Measurements from ENCODE around the gene NOP9.
A peak's percentile ranks its signal among the peaks of the same experiment; 100 is the strongest.

The NOP9 gene, protein sequence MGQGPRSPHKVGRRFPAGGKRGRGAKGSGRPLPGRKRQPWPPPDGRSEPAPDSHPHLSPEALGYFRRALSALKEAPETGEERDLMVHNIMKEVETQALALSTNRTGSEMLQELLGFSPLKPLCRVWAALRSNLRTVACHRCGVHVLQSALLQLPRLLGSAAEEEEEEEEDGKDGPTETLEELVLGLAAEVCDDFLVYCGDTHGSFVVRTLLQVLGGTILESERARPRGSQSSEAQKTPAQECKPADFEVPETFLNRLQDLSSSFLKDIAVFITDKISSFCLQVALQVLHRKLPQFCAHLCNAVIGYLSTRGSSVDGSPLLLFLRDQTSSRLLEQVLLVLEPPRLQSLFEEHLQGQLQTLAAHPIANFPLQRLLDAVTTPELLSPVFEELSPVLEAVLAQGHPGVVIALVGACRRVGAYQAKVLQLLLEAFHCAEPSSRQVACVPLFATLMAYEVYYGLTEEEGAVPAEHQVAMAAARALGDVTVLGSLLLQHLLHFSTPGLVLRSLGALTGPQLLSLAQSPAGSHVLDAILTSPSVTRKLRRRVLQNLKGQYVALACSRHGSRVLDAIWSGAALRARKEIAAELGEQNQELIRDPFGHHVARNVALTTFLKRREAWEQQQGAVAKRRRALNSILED

DNA sequence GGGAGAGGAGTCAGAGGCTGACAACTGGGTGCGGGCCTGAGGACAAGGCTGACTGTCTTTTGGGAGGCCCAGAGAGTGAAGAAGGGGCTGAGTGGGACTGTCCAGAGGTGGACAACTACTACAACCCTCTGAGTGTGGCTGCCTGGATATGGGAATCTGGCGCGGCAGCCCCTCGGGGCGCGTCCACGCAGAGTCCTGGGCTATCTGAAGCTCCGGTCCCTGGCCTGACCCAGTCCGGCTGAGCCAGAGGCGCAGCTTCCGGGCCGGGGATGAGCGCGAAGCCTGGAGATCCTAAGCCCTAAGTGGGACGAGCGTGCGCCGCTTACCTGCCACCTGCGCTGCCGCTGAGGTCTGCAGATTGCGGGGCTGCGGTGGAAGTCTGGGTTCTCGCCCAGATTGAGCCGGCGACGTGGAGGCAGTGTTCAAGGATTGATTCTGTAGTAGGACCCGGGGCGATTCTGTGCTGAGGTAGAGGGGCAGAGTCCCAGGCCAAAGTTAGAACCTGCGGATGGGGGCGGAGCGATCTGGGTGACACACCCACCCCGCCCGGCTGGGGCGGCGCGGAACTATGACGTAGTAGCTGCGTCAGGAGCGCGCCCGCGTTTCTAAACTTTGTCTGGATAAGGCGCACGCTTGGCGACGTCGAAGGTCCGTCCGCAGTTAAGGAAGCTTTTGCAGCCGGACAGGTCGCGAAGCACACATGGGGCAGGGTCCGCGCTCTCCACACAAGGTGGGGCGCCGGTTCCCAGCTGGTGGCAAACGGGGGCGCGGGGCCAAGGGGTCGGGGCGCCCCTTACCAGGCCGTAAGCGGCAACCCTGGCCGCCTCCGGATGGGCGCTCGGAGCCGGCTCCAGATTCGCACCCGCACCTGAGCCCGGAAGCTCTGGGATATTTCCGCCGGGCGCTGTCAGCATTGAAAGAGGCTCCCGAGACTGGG, at the start of gene NOP9, which contains the start of gene DHRS1:
Gene NOP9, plus strand, starts transcription at position 596 of the 937 bp plus-strand sequence. Its CDS starts 105 bp downstream, at position 701.
Gene DHRS1, minus strand, starts transcription at position 526 of the 937 bp plus-strand sequence. CDS start 674 bp downstream, outside the sequence.
- DNase-seq = peak; percentile 44

DNA sequence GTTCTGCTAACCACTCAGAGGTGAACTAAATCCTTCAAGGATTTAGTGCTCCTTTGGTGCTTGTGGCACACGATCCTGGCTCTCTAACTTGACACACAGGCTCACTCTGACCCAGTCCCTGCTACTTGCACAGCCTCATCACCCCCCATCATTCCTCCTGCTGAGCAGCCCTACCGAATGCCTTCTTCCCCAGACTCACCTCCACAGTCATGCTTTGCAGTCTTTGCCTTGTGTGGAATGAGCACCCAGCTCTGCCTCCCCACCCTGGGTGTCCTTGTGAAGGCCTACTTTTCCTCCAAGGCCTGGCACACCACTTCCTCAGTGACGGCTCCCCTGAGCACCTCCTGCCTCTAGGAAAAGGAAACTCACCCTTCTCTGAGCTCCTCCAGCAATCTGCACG, 49.3 kb upstream of the NOP9 start:
- no peak for DNase-seq

DNA sequence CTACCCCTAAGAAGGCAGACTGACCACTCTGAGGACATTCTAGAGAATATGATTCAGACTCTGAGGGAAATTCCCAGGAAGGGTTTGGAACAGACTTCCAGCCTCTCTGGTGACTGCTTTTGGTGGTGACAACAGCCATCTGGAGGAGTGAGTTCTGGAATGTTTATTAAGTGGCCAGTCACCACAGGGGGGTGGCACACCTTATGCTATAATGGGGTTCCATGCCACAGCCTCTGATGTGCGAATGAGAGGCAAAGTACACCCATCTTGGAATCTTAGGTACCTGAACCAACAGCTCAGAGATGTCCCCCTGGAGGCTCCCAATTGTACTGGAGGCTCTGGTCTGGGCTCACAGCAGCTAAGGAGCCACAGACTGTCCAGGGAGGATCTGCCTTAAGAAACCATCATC, 47.8 kb upstream of the NOP9 start:
- no peak for DNase-seq

DNA sequence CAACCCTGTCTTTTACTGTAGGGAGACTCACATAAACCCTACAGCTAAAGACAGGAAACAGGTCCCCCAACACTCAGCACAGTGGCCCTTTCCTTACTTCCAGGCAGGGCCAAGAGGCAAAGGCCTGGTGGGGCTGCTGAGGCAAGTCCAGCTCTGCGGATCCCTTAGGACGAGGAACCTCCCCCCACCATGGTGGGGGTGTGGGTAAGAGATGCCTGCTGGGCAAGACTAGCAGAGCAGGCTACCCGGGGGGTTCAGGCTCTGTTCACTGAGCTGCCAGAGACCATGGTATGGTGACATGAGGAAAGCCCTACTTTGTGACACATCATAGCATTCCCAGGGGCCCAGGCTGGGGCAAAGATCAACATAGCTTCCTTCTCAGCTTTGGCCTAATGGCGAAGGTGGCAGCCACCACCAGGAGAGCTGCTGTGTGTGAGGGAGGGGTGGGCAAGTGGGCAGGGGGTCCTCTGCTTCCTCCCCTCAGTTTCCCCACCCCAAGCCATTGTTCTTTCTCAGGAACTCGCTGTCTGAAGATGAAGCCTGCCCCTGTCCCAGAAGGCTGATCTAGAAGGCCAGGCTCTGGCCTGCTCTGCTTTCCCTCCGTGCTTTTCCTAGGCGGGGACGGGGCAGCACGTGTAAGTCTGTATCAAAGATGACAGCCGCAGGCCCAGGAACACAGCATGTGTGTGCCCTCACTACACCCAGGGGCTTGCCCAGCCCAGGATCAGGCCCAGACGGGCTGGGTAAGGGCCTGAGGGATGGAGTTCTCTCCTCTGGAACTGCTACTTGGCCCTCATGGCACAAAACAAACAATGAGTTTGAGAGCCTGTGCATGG, 47.1 kb upstream of the NOP9 start:
- no peak for DNase-seq

DNA sequence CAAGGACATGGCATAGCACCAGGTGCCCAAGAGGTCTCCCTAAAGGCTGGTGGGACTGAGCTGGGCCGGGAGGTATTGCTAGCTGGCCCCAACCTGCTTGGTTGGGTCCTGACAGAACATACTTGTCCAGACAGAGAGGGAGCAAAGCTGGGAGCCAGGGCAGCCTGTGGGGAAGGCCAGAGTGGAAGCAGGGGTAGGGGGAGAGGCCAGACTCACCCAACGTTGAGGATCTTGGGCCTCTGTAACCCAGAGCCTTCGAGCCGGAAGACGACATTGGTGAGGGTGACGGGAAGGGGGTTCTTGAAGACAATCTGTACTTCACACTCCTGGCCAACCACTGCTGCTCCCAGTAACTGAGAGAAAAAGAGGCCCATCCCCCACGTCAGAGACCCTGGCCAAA, 45.7 kb upstream of the NOP9 start:
- DNase-seq = no peak

DNA sequence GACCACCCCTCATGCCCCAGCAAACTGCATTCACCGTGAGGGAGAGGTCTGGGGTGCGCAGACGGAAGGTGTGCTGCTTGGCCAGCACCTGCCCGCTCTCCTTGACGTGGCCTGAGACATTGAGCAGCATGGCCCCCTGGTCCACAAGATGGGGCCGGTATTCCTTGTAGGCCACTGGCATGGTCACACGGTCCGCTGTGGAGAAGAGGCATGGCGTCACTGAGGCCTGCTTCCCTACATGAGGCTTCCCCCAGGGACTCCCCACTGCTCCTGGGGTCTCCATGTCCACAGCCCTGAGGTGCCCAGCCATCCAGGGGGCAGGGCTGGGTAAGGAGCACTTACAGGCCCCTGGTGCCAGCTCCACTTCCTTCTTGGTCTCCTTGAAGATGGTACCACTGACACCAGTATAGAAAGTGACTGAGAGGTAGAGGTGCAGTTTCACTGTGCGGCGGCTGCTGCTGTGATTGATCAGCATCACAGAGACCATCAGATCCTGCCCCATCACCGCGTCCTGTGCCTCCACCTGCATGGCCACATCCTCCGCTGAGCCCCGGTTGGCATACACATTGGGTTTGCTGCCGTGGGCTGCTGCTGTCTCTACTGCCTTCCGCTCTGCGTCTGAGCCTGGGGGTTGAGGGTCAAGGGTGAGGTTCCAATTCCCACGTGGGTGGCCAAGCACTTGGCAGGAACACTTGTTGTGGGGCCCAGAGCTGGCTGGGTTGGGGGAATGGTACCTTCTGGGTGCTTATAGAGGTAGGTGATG, 44.8 kb upstream of the NOP9 start:
- DNase-seq = no peak

DNA sequence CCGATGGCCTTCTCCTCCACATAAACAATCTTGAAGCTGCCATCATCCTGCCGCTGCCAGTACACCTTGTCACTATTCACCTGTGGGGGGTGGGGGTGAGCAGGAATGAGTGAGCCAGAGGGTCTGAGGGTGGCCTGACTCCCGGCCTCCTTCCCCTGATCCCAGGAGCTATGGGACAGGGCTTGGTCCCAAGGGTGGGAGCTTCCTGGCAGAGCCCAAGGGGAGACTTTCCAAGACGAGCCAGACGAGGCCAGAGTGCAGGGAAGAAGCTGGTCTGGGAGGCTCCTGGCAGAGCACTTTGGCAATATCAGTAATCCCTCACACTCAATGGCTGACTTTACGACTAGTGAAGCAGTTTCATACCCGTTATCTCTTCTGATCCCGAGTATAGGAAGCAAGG, 44.2 kb upstream of the NOP9 start:
- no peak for DNase-seq

DNA sequence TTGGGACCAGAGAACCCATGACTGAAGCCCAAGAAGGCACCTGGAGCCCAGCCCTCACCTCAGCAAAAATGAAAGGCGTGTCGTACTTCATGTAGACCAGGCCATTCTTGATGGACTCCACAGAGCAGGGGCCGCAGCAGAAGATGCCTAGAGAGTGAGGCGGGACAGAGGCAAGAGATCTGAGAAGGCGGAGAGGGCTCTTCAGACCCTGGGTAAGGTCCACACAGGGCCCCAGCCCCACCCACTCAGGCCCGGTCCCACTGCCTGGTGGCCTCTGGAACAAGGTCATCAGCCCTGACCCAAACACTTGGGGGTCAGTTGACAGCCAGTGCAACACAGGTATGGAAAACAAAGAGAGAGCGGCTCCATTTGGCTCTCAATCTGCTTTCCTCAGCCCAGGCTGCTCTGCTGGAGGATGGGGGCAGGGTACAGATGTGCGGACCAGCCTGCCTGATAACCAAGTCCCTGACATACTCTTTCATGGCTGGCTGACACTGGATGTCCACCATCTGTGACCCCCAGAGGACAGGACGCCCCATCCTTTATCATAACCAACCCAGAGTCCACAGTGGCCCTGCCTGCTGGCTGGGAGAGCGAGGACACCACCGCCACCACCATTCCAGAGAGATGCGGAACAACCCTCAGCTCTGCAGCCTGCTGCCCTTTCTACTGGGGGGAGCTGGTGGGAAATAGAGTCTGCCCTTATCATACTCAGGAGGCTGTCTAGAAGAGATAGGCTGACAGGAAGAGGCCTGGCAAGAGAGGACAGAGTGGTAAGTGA, 43.5 kb upstream of the NOP9 start:
- no peak for DNase-seq

DNA sequence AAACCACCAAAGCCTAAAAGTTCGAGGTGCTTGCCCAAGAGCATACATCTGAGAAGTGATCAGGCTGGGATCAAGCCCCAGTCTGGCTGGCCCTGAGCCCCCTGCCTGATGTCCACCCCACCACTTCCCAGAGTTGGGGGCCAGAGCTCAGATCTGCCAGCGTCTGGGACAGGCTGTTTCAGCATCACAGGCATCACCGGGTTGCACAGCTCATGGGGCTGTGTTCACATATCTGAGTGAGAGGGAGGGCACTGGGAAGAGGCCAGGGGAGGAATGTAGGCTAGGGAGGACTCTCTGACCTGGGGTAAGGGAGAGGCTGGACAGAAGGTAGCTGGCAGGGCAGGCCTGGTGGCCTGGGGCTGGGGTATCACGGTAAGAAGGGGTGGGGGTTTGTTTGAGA, 42.7 kb upstream of the NOP9 start:
- DNase-seq = no peak

DNA sequence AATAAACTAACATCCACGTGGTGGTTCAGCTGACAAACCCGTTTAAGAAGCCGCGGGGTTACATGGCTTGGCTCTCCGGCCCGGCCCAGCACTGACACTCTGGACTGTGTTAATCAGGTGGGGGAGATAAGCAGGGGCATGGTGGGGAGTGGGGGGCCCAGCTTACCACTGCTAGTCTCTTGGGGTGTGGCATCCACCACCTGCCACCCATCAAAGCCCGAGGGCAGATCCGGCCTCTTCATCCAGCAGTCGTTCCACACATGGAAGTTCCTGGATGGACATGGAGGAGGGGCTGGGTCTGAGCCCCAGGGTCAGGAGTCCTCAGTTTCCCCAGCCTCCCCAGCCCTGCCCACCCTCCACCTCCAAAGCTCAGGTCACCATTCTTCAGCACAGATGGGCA, 41.5 kb upstream of the NOP9 start:
- DNase-seq = no peak

DNA sequence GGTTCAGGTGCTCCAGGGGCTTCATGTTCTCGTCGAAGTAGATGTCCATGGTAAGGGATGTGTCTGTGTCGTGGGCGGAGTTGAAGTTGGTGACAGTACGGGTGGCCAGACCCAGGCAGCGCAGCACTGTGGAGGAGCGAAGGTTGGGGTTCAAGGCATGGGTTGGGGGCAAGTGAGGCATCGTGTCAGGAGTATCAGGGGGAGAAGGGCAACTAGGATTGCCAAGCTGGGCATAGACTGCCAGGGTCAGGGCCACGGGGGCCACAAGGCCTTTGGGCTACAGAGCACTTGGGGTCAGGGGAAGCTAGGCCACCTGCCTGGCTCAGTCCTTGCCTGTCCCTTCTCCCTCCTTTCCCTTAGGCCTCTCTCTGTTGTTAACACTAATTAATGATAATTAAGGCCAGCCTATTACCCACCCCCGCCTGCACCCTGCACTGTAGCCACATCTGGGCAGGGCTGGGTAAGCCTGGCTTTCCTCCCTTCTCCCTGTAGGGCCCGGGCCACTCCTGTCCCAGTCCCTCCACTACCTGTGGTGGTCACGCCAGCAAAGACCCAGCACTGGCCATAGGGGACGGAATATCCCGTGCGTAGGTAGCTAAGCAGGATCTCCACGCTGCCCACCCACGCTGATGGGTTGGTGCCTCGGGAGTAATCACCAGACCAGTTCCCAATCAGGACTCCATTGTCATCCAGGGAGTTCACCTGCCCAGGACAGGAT, 40.9 kb upstream of the NOP9 start:
- no peak for DNase-seq

DNA sequence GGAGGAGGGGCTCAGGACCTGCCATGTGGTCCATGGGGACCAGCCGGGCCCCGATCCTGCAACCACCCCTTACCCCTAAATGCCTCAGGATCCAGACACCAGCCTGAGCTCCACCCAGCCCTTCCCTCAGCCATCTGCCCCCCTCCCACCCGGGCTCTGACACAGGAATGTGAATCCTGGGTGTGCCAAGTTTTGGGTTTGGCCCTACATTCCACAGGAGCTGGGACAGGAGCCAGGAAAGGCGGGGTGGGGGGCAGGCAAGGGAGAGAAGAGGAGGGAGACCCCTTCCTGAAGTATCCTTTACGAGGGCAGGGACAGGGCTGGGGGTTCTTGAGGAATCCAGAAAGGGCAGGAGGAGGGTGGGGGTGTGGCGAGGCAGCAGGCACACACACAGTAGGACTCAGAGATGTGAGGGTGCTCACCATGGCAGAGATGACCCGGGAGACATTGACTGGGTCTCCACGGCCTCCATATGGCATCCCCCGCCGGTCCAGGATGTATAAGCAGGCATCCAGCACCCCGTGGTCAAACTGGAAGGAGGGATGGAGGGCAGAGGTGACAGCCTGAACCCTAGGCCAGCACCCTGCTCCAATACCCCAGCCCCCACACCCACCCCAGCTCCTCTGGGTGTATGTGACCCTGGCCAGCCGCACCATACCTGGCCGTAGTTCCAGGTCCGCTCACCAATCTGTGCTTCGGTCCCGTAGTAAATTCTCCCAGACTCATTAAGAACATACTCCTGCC, 40.2 kb upstream of the NOP9 start:
- no peak for DNase-seq

DNA sequence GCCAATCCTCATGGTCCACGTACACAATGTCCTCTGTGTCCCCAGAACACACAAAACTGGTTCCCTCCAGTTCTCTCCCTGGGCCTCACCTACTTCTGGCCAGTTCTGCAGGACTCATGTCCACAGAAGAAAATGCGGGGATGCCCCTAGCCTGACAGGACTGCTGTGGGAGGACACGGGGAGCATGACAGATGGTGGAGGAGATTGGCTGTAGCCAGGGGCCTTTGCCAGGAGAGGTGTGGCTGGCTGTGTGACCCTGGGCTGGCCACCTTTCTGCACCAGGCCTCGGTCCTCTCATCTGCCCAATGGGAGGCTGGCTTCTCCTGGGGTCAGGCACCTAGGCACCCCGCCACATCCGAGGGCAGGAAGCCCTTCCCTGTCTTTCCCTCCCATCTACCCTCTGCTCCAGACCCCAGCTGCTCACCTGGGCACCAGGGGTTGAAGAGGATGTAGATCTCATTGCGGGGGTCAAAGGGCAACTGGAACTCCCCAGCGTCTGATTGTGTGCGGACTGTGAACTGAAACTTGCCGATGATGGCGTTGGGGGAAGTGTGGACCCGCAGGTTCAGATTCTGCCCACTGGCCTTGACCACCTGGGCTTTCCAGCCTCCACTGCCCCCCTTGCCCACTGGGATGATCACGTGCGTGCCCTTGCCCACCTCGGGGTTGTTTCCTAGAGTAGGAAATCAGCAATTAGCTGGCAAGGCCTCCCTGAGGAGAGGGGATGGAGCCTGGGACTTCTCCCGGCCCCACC, 39.4 kb upstream of the NOP9 start:
- DNase-seq = no peak

DNA sequence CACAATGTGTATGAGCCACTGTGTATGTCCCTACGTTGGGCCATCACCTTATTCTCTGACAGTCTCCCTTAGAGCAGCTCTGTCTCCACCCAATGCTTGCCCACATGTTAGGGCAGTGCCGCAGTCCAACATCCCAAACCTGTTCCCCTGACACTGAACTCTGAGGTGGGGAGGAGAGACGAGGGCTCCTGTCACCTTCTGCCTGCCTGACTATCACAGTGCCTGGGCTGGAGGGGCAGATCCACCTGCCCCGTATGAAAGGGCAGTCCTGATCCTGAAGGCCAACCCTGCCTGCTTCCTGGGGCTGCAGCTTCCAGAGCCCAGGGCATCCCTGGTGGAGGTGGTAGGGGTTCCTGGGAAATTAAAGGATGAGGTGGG, 38.9 kb upstream of the NOP9 start:
- no peak for DNase-seq

DNA sequence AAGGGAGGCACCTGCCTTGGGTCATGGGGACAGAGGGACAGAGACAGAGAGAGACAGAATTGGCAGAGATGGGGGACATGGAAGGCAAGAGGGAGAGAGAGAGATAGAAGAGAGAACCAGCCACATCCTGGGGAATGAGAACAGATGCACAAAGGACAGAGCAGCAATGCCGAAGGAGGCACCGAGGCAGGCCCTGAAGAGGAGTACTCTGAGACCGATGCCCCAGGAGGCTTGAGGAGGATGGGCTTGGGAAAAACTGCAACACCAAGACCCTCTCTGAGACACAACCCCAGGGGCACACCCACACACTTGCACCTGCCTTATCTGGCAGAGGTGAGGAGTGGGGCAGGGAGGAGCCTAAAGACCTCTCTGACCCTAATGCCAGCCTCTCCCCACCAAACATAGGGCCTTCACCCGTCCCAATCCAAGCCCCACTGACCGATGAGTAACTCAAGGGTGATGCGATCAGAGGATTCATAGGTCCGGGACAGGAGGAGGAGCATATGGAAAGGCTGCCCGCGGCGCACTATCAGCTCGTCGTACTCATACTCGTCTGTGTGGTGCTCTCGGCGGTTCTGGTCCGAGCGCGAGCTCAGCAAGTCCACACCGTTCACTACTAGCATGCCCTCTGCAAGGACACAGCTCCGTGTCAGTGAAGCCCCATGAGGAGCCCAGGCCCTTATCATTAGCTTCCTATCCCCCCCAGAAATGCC, 38.2 kb upstream of the NOP9 start:
- no peak for DNase-seq

DNA sequence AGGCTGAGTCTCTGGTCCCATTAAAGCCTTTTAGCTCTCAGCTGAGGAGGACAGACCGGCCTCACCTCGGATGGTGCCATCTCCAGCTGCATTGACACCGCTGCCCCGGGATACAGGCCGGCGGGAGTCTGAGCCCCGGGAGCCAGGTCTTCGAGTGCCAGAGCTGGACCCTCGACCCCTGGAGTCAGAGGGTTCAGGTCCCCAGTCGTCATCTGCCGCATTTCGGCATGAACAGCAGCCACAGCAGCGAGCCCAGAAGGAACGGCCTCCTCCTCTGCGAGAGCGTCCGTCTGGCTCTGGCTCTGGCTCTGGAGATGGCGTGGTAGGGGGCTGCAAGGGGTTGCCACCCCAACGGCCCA, 37.7 kb upstream of the NOP9 start:
- DNase-seq = no peak

DNA sequence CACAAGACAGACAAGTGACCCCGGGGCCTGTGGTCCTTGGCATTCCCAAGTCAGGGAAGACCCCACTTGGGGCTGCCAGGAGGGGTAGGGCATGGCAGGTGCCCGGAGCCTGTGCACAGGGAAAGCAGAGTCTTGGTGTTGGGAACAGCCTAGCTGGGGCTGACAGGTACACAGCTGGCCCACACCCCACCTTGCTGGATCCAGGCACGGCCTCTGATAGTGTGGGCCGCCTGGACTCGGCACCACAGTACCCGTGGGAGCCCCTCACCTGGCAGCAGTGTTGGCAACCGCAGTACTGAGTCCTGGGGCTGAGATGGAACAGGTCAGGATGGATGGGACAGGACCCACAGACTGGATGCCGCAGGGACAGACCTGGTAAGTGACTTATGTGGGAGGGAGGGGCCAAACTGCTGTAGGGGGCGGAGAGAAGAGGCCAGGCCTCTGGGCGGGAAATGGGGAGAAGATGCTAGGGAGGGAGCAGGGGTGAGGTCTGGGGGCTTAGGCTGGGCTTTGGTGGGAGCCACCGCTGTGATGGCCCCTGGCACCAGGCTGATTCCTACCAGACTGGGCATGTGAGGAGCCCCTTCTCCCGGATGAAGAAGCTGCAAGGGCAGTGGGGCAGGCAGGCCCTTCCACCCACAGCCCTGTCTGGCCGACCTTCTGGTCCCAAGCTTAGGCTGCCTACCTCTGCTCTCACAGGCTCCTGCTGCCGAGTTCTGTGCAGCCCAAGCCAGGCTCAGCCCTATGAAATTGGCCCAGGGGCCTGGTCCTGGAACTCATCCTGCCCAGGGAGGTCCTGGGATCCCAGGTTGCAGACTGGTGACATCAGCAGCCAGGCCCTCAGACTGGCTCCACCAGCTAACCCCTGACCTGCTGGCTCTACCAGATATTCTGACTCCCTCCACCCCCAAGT, 36.6 kb upstream of the NOP9 start, which contains the start of gene TGM1:
Gene TGM1, minus strand, starts transcription at position 357 of the 913 bp plus-strand sequence. CDS start 825 bp downstream, outside the sequence.
- DNase-seq = no peak
